GM23248 (cell line): ENCODE data around the gene CERKL. TPM values are rescaled to one million over a fixed set of nuclear protein-coding genes. Genes with fewer than 3 reads are reported as not detected.

Experiments
- DNase-seq: peaks from one replicate; pipeline ENCODE4 v3.0.0-alpha.2; 2015
- H2AFZ ChIP-seq: fragments of 200-600 bp; sonication (generic); 2 replicates; pipeline ENCODE4 v1.6.1; 2016; ENCODE audit warnings: antibody characterized with exemption
- H3F3A ChIP-seq: fragments of 200-600 bp; sonication (generic); 2 replicates; pipeline ENCODE4 v1.6.1; 2016; ENCODE audit warnings: mild to moderate bottlenecking, antibody characterized with exemption, mixed run types; ENCODE audit not compliant: insufficient read depth
- H3K27ac ChIP-seq: fragments of 200-600 bp; sonication (generic); 2 replicates; pipeline ENCODE4 v1.5.1; 2016; ENCODE audit warnings: mild to moderate bottlenecking
- H3K27me3 ChIP-seq: fragments of 200-600 bp; sonication (generic); replicated peaks from 2 replicates; pipeline ENCODE4 v1.6.1; 2016; ENCODE audit warnings: mild to moderate bottlenecking; ENCODE audit not compliant: insufficient read depth
- H3K36me3 ChIP-seq: fragments of 200-600 bp; sonication (generic); 2 replicates; pipeline ENCODE4 v1.6.1; 2016; ENCODE audit warnings: low read depth, mild to moderate bottlenecking
- H3K4me1 ChIP-seq: fragments of 200-600 bp; sonication (generic); 2 replicates; pipeline ENCODE4 v1.6.1; 2016; ENCODE audit warnings: mild to moderate bottlenecking; ENCODE audit not compliant: insufficient read depth
- H3K4me2 ChIP-seq: fragments of 200-600 bp; sonication (generic); one replicate; pipeline ENCODE4 v1.6.1; 2016; ENCODE audit warnings: mild to moderate bottlenecking; ENCODE audit not compliant: unreplicated experiment
- H3K4me3 ChIP-seq: fragments of 200-600 bp; sonication (generic); 2 replicates; pipeline ENCODE4 v1.5.1; 2016; ENCODE audit warnings: mild to moderate bottlenecking
- H3K79me2 ChIP-seq: fragments of 200-600 bp; sonication (generic); 2 replicates; pipeline ENCODE4 v1.6.1; 2016; ENCODE audit warnings: mild to moderate bottlenecking; ENCODE audit not compliant: insufficient read depth
- H3K9ac ChIP-seq: fragments of 200-600 bp; sonication (generic); 2 replicates; pipeline ENCODE4 v1.6.1; 2016; ENCODE audit warnings: mild to moderate bottlenecking
- H3K9me2 ChIP-seq: fragments of 200-600 bp; sonication (generic); 2 replicates; pipeline ENCODE4 v1.6.1; 2016; ENCODE audit warnings: mixed run types, mild to moderate bottlenecking, moderate library complexity; ENCODE audit not compliant: insufficient read depth
- H3K9me3 ChIP-seq: fragments of 200-600 bp; sonication (generic); one replicate; pipeline ENCODE4 v1.6.1; 2017; ENCODE audit warnings: low read depth
- H4K20me1 ChIP-seq: fragments of 200-600 bp; sonication (generic); 2 replicates; pipeline ENCODE4 v1.6.0; 2016; ENCODE audit not compliant: insufficient read depth
- EZH2 ChIP-seq: fragments of 200-600 bp; sonication (generic); IDR thresholded peaks from 2 replicates; pipeline ENCODE4 v1.6.1; 2018; ENCODE audit warnings: antibody characterized with exemption, mild to moderate bottlenecking; ENCODE audit not compliant: insufficient read depth, poor library complexity, severe bottlenecking
- EZH2phosphoT487 ChIP-seq: fragments of 200-600 bp; sonication (generic); IDR thresholded peaks from 2 replicates; pipeline ENCODE4 v1.6.1; 2018; ENCODE audit warnings: antibody characterized with exemption, moderate library complexity, mild to moderate bottlenecking, low read depth; ENCODE audit not compliant: insufficient read depth
- WGBS, 2 experiments: methylation state at CpG; one replicate each; pipeline ENCODE4 v1.1.6; 2015 to 2017; ENCODE audit warnings: low lambda C conversion rate in 2 of 2, low coverage in 1 of 2; ENCODE audit errors: missing lambda C conversion rate in 2 of 2; 5-methylcytosine and 5-hydroxymethylcytosine counted together
- in situ Hi-C: fragments of 300-500 bp; cut with MboI; formaldehyde crosslinking; loops from 2 replicates; pipeline ENCODE4 v1.15.0; 2020
- polyA plus RNA-seq: library from polyadenylated mRNA; unstranded; fragments of >200 nt; fragmentation: Nextera tagmentation; extraction: Ambion mirVana; gene quantifications from 2 replicates; pipeline ENCODE4 v1.2.1, GENCODE V29; 2016
- total RNA-seq: library from RNA; depleted of rRNA; stranded (reverse); fragments of >200 nt; shearing (Covaris generic); gene quantifications from 2 replicates; pipeline ENCODE4 v1.2.3, GENCODE V29; 2014

CERKL gene
- total and polyA plus RNA-seq, 2 experiments from 2014 or later, result 5.2 TPM; not detected in 1

GRCh38 chr2:181682026-181682789 is 25.3 kb upstream of the CERKL start:
- Histone ChIP-seq H4K20me1 (no peaks in the 10 kb centered on the region), H3K79me2 (no peaks in the 10 kb centered on the region), H3K9me2 (no peaks in the 10 kb centered on the region), H3K9ac (no peak overlapping the region), H3K4me1 (no peaks in the 10 kb centered on the region), H3K9me3 (no peaks in the 10 kb centered on the region), H3K27ac (no peak overlapping the region), H3K4me2 (no peak overlapping the region), H3F3A (no peaks in the 10 kb centered on the region), H3K27me3 (peaks cover 89% of the 10 kb centered on the region), H3K36me3 (no peaks in the 10 kb centered on the region), H2AFZ (no peak overlapping the region), H3K4me3 (no peak overlapping the region)
- no peak for TF ChIP-seq EZH2
- TF ChIP-seq EZH2phosphoT487, result no peak
- WGBS, 2 experiments, result 3% methylated on average over 24 of the region's 24 CpGs
- in situ Hi-C loops, result no loop called here
- DNase-seq, result no peak

DNA sequence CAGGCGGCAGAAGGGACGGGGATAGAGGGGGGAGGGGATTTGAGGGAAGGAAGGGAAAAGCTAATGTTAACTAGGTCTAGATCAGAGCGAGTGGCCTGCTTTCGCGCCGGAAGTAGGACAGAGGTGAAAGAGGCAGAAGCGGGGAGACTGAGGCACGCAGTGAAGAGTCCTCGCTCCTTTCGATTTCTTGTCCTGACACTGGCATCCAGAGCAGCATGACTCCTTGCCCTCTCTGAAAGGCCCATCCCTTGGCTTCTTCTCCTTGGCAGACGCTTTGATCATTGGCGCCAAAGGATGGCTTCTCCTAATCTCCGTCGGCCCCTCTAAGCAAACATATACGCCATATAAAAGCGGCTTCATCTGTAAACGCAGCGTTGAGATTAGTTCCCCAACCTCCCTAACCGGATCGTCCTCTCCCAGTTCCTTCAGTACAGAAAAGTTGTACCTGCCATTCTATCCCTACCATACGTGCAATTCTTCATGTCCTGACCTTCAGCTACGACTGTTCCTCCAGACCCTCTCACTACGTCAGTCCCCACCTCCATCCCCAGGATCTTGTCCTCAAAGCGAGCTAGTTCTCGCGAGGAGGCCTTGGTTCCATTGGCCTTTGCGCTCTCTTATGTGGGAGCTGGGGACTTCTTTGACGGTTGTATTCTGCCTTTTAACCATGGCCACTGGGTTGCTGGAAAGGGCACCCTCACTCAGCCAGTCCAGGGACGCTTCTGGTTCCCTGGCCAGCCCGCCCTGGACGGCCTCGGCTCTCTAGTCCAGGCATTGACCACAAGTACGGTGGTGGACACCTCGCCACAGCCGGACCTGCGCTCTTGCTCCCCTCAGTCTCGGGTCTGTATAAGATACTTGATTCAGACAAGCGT is 24.3 kb upstream of the CERKL start:
- Histone ChIP-seq H3K9ac (no peak overlapping the region), H3K4me1 (no peaks in the 10 kb centered on the region), H3K27ac (no peak overlapping the region), H3F3A (no peaks in the 10 kb centered on the region), H2AFZ (no peak overlapping the region), H3K36me3 (no peaks in the 10 kb centered on the region), H3K4me3 (no peak overlapping the region), H3K9me3 (no peaks in the 10 kb centered on the region), H3K27me3 (peaks cover 86% of the 10 kb centered on the region), H3K79me2 (no peaks in the 10 kb centered on the region), H4K20me1 (no peaks in the 10 kb centered on the region), H3K9me2 (no peaks in the 10 kb centered on the region), H3K4me2 (peak overlapping the region; percentile 44)
- WGBS, 2 experiments, result 4 to 5% methylated on average over 38 of the region's 38 CpGs
- peak; percentile 19 for TF ChIP-seq EZH2
- 0 out of 2 replicates have a peak, but pooled peaks have one; percentile 56 for TF ChIP-seq EZH2phosphoT487
- in situ Hi-C loops, result no loop called here
- no peak for DNase-seq

- no peak for DNase-seq
- H3K4me2 ChIP-seq, result peak within 1 kb of the TSS; percentile 44
- no peaks in the 10 kb centered on the region for H3F3A ChIP-seq
- H3K9me3 ChIP-seq, result no peaks in the 10 kb centered on the region
- in situ Hi-C loops, result no loop called here
- H3K27ac ChIP-seq, result no peak within 1 kb of the TSS
- no peak within 1 kb of the TSS for H3K4me3 ChIP-seq
- TF ChIP-seq EZH2phosphoT487 (0 out of 2 replicates have a peak, but pooled peaks have one; percentile 64), EZH2 (no peak)
- H4K20me1 ChIP-seq, result no peaks in the 10 kb centered on the region
- H3K79me2 ChIP-seq, result no peaks in the 10 kb centered on the region
- peaks cover 83% of the 10 kb centered on the region for H3K27me3 ChIP-seq
- no peaks in the 10 kb centered on the region for H3K4me1 ChIP-seq
- H3K9me2 ChIP-seq, result no peaks in the 10 kb centered on the region
- no peaks in the 10 kb centered on the region for H3K36me3 ChIP-seq
- H3K9ac ChIP-seq, result no peak within 1 kb of the TSS
- H2AFZ ChIP-seq, result no peak within 1 kb of the TSS
- 3 to 4% methylated on average over 29 to 45 of the region's 45 CpGs for WGBS, 2 experiments
Measured at GRCh38 chr2:181680055-181680936, 23.4 kb upstream of the CERKL start, which contains the start of gene NEUROD1. NEUROD1 (minus strand) TSS chr2:181680517; CDS start chr2:181678860, 1,657 bp downstream.

- Histone ChIP-seq H3K36me3 (no peaks in the 10 kb centered on the region), H3F3A (no peaks in the 10 kb centered on the region), H3K4me3 (no peak overlapping the region), H3K27ac (no peak overlapping the region), H2AFZ (no peak overlapping the region), H3K9ac (no peak overlapping the region), H3K27me3 (peaks cover 82% of the 10 kb centered on the region), H3K9me3 (no peaks in the 10 kb centered on the region), H3K4me1 (no peaks in the 10 kb centered on the region), H3K4me2 (no peak overlapping the region), H3K79me2 (no peaks in the 10 kb centered on the region), H4K20me1 (no peaks in the 10 kb centered on the region), H3K9me2 (no peaks in the 10 kb centered on the region)
- in situ Hi-C loops, result no loop called here
- DNase-seq, result no peak
- WGBS, 2 experiments, result 4% methylated on average over 20 of the region's 20 CpGs
- TF ChIP-seq EZH2phosphoT487, result no peak
- no peak for TF ChIP-seq EZH2
Measured at GRCh38 chr2:181679544-181679979, 22.7 kb upstream of the CERKL start.
